ENCODE data around the gene ADCY7.

DNA sequence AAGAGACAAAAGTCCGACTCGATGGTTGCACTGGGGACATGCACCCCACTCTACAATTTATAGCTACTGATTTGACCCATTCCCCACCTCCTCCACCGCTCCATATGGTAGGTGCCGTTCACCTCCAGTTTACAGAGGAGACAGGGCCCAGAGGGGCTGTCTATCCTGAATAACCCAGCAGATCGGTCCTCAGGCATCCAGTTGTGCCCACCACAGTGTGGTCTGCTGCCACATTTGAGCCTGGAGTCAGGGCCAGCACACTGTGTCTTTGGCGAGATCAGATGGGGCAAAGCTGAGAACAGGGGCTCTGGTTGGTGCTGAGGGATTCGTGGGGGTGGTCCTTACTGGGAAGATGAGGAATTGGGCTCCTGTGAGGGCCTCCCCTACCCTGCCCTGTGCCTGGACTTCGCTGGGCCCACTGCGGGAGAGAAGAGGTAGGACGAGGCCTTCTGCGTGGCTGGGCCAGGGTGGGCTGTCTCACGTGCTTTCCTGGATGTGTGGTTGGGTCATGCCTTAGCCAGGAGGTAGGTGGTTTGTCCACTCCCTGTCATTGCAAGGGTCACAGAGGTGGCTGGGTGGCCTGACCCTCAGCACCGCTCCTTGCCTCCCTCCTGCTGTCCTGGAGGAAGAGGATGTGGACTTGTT, 2.8 kb downstream of the ADCY7 start:
- TF ChIP-seq KAT7 (CRISPR knock-in tag; IDR thresholded peaks at IDR 0.05; ENCODE audit: borderline replicate concordance) (no peak), ZNF138 (CRISPR knock-in tag; conservative IDR thresholded peaks at IDR 0.05) (no peak), SP1 (CRISPR knock-in tag; conservative IDR thresholded peaks at IDR 0.05) (no peak), CREM (CRISPR knock-in tag; IDR thresholded peaks at IDR 0.05) (no peak), OVOL2 (CRISPR knock-in tag; IDR thresholded peaks at IDR 0.05; ENCODE audit: borderline replicate concordance) (no peak), ETV6 (CRISPR knock-in tag; IDR thresholded peaks at IDR 0.05) (no peak)
- TF ChIP-seq, protein P1, sequence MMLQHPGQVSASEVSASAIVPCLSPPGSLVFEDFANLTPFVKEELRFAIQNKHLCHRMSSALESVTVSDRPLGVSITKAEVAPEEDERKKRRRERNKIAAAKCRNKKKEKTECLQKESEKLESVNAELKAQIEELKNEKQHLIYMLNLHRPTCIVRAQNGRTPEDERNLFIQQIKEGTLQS (CRISPR knock-in tag; conservative IDR thresholded peaks at IDR 0.05) = no peak
- TF ChIP-seq, protein P2, sequence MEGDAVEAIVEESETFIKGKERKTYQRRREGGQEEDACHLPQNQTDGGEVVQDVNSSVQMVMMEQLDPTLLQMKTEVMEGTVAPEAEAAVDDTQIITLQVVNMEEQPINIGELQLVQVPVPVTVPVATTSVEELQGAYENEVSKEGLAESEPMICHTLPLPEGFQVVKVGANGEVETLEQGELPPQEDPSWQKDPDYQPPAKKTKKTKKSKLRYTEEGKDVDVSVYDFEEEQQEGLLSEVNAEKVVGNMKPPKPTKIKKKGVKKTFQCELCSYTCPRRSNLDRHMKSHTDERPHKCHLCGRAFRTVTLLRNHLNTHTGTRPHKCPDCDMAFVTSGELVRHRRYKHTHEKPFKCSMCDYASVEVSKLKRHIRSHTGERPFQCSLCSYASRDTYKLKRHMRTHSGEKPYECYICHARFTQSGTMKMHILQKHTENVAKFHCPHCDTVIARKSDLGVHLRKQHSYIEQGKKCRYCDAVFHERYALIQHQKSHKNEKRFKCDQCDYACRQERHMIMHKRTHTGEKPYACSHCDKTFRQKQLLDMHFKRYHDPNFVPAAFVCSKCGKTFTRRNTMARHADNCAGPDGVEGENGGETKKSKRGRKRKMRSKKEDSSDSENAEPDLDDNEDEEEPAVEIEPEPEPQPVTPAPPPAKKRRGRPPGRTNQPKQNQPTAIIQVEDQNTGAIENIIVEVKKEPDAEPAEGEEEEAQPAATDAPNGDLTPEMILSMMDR (IDR thresholded peaks at IDR 0.05) = no peak
- TF ChIP-seq, protein P3, sequence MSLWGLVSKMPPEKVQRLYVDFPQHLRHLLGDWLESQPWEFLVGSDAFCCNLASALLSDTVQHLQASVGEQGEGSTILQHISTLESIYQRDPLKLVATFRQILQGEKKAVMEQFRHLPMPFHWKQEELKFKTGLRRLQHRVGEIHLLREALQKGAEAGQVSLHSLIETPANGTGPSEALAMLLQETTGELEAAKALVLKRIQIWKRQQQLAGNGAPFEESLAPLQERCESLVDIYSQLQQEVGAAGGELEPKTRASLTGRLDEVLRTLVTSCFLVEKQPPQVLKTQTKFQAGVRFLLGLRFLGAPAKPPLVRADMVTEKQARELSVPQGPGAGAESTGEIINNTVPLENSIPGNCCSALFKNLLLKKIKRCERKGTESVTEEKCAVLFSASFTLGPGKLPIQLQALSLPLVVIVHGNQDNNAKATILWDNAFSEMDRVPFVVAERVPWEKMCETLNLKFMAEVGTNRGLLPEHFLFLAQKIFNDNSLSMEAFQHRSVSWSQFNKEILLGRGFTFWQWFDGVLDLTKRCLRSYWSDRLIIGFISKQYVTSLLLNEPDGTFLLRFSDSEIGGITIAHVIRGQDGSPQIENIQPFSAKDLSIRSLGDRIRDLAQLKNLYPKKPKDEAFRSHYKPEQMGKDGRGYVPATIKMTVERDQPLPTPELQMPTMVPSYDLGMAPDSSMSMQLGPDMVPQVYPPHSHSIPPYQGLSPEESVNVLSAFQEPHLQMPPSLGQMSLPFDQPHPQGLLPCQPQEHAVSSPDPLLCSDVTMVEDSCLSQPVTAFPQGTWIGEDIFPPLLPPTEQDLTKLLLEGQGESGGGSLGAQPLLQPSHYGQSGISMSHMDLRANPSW (CRISPR knock-in tag; conservative IDR thresholded peaks at IDR 0.05; ENCODE audit: low read depth) = no peak
- TF ChIP-seq, protein P4, sequence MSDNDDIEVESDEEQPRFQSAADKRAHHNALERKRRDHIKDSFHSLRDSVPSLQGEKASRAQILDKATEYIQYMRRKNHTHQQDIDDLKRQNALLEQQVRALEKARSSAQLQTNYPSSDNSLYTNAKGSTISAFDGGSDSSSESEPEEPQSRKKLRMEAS (CRISPR knock-in tag; IDR thresholded peaks at IDR 0.05) = no peak
- TF ChIP-seq, protein P5, sequence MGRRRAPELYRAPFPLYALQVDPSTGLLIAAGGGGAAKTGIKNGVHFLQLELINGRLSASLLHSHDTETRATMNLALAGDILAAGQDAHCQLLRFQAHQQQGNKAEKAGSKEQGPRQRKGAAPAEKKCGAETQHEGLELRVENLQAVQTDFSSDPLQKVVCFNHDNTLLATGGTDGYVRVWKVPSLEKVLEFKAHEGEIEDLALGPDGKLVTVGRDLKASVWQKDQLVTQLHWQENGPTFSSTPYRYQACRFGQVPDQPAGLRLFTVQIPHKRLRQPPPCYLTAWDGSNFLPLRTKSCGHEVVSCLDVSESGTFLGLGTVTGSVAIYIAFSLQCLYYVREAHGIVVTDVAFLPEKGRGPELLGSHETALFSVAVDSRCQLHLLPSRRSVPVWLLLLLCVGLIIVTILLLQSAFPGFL (CRISPR knock-in tag; IDR thresholded peaks at IDR 0.05; ENCODE audit: borderline replicate concordance) = no peak
- TF ChIP-seq, protein P6, sequence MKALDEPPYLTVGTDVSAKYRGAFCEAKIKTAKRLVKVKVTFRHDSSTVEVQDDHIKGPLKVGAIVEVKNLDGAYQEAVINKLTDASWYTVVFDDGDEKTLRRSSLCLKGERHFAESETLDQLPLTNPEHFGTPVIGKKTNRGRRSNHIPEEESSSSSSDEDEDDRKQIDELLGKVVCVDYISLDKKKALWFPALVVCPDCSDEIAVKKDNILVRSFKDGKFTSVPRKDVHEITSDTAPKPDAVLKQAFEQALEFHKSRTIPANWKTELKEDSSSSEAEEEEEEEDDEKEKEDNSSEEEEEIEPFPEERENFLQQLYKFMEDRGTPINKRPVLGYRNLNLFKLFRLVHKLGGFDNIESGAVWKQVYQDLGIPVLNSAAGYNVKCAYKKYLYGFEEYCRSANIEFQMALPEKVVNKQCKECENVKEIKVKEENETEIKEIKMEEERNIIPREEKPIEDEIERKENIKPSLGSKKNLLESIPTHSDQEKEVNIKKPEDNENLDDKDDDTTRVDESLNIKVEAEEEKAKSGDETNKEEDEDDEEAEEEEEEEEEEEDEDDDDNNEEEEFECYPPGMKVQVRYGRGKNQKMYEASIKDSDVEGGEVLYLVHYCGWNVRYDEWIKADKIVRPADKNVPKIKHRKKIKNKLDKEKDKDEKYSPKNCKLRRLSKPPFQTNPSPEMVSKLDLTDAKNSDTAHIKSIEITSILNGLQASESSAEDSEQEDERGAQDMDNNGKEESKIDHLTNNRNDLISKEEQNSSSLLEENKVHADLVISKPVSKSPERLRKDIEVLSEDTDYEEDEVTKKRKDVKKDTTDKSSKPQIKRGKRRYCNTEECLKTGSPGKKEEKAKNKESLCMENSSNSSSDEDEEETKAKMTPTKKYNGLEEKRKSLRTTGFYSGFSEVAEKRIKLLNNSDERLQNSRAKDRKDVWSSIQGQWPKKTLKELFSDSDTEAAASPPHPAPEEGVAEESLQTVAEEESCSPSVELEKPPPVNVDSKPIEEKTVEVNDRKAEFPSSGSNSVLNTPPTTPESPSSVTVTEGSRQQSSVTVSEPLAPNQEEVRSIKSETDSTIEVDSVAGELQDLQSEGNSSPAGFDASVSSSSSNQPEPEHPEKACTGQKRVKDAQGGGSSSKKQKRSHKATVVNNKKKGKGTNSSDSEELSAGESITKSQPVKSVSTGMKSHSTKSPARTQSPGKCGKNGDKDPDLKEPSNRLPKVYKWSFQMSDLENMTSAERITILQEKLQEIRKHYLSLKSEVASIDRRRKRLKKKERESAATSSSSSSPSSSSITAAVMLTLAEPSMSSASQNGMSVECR (CRISPR knock-in tag; IDR thresholded peaks at IDR 0.05; ENCODE audit: borderline replicate concordance) = no peak

Measured in WTC11 (cell line).